GM21515 (cell line): ENCODE measurements around the gene TMEM184B.
"Not testable (repeated sequence)": the region's sequence is repeated elsewhere in the genome, so short reads cannot be mapped to it uniquely, and the experiment has no call there.

Source experiments
- ATAC-seq: cut with Tn5 transposase; IDR thresholded peaks from one replicate; pipeline ENCODE4 v1.9.1; 2021; ENCODE audit not compliant: unreplicated experiment

Gene TMEM184B

DNA sequence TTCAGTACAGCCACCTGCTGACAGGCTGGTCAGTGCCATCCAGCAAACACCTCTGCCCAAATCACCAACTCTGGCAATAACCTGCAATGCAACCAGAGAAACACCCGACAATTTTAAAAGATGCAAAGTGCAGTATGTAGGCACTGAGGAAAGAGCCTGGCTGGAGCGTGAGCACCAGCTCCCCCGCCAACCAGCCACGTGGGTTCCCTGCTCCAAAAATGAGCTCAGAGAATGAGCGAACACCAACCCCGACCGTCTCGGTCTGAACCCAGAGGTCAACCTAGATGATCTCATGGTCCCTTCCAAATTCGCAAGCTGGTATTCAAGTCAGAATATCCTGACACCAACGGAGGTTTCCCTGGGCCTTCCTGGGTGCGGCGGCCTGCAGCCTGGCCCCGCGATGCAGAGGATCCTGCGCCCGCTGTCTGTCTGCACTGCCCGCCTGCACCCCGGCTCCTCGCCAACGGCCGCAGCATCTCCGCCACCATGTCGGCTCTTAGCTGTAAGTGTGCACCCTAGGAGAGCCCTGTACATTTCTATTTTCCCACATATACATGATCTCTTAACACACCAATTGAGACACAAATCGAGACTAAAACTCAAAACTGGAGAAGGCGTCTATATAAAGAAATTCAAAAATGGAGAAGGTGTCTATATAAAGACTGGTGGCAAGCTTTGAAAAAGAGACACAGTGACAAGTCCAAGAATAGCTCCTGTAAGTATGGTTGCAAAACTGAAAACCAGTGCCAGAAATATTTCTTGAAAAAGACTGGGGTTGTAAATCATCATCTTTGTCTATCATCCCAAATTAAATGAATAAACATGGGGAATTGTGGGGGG lies 22.8 kb downstream of the TMEM184B start:
- no peak for ATAC-seq

DNA sequence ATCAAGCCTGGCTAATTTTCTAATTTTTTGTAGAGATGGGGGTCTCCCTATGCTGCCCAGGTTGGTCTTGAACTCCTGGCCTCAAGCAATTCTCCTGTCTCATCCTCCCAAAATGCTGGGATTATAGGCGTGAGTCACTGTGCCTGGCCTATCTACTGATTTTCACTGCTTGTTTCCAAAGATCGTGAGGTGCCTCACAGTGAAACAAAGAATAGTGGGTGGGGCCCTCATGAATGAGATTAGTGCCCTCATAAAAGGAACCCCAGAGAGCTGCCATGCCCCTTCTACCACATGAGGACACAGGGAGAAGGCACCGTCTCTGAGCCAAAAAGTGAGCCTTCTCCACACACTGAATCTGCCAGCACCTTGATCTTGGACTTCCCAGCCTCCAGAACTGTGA lies 23.5 kb downstream of the TMEM184B start:
- ATAC-seq, result no peak

DNA sequence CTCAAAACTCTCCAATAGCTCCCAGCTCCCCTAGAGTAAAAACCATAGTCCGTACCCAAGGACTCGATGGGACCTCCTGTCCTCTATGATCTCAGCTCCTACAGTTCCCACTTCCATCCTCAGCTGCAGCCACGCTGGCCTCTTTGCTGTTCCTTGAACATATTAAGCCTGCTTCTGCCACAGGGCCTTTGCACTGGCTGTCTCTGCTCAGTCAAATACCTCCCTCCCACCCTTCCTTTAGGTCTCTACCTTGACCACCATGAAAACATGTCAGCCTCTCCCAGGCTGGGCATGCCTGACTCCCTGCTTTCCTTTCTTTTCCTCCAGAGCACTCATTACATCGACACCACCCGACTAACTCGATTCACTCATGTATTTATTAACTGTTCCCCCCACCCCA lies 24.5 kb downstream of the TMEM184B start:
- no peak for ATAC-seq

DNA sequence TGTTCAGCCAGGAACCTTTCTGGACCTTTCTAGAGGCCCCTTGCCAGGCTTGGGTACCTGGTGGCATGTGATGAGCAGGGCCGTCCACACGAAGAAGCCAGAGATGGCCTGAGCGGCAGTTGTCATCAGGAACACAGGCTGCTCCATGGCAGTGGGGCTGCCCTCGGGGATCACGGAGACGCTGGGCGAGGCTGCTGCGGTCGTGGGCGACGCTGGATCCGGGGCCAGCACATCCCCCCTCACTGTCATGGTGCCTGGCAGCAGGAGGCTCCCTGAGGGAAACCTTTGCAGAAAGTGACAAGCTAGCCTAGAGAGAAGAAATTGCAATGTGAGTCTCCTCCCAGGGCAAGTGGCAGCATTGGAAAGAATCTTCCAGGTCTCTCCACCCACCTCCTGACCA lies 25.1 kb downstream of the TMEM184B start:
- ATAC-seq, result no peak

DNA sequence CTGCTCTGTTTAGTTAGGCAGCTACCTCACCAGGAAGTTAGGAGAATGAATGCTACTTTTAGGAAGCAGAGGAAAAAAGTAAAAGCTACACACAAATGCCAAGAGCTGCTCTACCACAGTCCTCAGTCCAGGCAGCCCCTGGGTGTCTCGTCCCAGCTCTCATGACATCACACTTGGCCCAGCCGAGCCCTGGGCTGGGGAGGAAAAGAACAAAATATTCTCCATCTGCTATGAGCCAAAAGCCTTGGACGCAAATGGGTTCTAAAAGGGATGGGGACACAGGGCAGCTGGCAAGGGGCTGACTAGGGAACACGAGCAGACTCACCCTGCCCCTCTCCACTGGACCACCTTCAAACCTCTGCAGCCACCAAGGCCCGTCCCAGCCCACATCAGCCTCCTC lies 26.1 kb downstream of the TMEM184B start:
- no peak for ATAC-seq

DNA sequence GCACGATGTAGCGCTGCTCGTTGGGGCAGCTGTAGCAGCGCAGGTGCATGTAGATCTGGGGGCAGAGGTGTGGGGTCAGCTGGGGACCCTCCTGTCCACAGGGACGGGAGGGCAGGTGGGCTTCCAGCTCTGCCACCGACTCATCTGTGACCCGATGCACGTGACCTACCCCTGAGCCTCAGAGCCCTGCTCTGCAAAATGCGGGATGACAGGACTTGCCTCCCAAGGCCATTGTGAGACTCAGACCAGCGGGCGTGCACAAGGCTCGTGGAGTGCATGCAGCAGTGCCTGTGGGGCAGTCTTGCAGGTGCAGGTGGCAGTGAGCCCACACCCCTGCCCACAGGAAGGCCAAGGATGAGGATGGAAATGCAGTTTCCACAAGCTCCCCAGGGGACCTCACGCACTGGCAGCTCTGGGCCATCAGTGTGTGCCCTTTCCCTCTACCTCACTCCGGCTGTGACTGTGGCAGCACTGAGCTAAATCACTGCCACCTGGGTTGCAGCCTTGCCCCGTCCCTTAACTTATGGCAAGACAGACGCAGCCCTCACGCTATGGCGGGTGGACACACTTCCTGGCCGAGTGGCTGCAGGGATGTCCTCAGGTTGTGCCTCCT lies 26.7 kb downstream of the TMEM184B start:
- ATAC-seq, result no peak

DNA sequence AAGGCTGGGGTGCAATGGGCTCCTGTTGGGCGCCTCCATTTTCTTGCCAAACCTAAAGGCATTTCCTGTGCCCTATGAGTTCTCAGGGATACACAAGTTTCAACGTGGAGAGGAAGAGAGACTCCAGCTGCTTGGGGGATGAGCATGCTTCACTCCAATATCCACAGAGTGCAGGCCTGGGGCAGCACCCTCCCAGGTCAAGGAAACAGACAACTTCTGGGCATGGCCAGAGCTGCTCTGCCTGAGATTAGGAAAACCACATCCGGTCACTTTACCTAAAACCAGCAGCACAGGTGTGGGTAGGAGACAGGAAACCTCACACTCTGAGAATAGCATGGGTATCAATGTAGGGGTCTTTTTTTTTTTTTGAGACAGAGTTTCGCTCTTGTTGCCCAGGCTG lies 28.7 kb downstream of the TMEM184B start:
- ATAC-seq, result no peak

DNA sequence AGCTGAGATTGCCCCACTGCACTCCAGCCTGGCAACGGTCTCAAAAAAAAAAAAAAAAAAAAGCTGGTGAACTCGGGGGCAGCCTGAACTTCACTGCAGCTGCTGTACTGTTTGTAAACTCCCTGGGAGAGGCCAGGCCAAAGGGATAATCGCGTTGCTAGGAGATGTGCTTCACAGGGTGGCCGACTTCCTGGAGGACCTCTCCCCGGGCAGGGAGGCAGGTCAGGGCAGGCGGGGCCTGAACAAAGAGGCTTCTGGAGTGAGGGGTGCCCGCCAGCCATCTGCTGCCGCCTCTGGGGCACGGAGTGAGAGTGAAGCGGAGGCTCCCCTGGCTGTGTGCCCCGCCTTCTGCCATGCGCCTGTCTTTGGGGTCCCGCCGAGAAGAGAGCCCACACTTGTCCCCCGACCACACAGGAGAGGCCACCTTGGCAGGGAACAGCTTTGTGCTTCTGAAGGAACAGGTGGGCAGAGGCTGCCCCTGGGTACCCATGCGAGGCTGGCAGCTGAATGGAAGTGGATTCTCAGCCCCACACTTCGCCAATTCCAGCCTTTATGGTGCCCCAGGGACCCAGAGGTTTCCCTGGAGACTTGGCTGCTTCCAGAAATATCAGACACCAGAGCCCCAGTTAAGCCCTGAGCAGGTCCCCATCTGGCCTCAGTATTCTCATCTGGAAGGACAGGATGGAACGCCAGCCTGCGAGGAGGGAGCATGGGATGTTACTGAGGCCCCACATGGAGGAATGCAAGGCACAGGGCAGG lies 29.6 kb downstream of the TMEM184B start:
- ATAC-seq, result no peak

DNA sequence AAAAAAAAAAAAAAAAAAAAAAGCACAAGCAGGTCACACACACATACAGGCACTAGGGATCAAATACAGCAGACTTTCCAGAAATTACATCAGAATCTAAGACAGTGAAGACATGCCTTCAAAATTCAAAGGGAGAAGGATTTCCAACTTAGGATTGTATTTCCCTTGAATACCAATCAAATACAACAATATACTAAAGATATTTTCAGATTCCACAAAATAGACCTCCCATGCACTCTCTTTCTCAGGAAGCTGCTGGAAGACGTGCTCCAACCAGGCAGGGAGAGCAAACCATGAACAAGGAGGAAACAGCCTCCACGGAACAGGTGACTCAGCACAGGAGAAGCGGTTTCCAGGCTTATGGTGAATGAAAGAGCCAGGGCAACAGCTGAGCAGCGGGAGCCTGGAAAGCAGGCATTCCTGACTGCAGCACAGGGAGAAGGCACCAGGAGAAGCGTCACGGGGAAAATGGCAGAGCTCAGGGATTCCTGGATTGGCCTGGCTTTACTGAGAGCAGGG lies 32.0 kb downstream of the TMEM184B start:
- ATAC-seq, result no peak

DNA sequence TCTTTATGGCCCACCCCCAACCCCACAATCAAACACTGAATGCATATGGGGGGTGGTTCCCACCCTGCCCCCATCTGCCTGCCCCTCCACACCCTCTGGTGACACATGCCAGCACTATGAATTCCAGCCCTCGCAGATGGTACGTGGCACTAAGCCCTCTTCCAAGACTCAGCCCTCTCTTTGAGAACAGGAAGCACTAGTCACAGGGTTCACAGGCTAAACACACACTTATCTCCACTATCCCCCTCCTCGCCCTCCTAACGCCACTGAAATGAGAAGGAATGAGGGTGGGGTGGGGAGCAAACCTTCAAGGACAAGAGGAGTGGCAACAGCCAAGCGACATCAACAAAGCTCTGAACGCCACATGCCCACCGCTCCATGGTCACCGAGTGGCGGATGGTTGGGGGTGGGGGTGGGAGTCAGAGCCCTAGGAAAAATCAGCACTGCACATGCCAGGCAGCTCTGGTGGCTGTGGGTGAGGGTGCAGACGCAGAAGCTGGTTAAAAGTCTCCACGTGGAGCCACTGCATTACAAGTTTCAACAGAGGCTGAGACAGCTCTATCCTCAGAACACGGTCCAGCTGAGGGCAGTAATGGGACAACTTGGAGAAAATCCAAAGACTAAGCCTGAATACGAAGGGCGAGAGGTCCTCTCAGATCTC lies 33.6 kb downstream of the TMEM184B start:
- no peak for ATAC-seq

DNA sequence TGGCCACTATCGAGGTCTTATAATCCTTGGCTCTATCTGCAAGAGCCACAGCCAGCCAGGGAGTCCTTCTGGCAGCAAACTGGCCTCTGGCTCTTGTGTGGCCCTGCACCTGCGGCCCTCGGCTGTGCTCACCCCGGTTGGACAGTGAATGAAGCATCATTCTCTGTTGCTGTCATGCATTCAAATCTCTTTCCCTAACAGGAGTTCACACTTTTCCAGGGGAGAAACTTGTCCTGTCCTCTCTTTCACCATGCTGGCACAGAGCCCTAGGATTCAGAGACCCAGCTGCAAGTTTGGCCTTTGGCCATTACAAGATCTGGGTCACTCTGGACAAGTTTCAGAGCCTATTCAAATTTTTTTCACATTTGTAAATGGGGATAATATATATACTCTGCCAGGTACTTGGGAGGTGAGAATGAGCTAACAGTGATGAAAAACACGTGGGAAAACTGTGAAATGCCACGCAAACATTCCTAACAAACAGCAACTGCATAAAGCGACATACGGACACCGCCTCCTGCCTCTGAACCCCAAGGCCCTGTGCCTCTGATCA lies 34.2 kb downstream of the TMEM184B start:
- ATAC-seq, result no peak

DNA sequence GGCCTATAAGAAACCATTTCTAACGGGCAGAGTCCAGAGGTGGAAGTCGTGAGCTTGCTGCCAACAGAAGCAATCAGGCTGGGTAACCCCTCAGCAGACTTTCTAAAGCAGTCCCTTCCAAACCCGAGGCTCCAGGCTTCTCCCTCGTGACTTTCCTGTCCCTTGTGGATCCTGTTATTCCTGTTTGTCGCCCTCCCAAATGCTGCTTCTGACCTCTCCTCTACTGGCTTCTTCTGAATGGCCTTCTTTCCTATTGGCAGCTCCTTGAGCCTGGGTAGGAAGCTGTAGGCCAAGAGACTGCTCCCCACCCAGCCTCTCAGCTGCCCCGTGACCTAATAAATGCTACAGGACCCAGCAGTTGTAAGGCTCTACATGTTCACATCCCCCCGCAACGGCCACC lies 36.0 kb downstream of the TMEM184B start:
- no peak for ATAC-seq

DNA sequence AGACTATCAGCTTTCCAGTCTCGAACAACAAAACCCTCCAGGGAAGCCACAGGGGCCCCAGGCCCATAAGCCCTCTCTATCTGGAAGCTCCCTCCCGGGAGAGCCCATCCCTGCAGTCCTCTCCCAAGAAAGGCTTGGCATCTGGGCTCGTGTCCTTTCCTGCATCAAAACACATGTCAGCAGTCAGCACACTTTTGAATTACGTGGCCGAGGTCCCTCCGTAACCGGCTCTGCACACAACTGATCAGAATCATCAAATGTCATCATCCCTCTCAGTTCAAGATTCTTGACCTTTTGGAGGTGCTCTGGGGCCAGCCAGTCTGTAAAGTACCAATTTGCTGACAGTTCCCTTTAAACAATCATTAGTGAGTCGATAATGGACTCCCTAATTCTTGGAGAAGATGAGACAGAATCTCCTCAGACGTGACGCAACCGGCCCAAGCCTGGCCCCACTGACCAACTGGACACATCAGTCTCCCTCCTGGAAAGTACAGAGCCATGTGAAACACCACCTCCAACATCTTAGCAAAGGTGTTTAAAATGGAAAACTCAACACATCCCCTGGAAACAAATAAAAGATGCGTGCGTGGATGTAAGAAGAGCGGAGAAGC lies 37.5 kb downstream of the TMEM184B start:
- no peak for ATAC-seq

DNA sequence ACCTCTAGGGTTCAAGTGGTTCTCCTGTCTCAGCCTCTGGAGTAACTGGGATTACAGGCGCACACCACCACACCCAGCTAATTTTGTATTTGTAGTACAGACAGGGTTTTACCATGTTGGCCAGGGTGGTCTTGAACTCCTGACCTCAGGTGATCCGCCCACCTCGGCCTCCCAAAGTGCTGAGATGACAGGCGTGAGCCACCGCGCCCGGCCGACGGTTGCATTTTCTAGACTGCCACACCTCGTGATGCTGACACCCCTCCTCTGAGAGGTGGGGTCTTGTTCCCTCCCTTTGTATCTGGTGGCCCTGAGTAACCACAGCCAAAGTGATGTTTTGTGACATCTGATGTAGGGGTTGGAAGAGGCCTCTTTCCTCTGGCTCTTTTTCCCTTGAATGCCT lies 39.0 kb downstream of the TMEM184B start:
- ATAC-seq, result not testable (repeated sequence)

DNA sequence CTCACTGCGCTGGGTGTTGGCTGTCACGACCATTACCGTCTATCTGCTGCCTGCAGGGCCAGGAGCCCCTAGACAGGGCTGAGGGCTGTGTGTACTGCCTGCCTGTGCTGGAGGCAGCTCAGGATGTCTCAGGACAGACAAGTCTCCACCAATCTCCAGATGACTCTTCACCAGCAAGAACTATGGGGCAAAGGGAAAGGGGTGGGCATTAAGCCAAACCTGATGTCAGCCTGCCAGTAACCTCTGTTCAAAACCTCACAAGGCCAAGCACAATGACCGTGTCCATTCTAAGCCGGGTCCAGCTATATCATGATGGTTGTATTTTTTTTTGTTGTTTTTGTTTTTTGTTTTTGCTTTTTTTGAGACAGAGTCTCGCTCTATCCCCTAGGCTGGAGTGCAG lies 39.4 kb downstream of the TMEM184B start:
- ATAC-seq, result no peak

DNA sequence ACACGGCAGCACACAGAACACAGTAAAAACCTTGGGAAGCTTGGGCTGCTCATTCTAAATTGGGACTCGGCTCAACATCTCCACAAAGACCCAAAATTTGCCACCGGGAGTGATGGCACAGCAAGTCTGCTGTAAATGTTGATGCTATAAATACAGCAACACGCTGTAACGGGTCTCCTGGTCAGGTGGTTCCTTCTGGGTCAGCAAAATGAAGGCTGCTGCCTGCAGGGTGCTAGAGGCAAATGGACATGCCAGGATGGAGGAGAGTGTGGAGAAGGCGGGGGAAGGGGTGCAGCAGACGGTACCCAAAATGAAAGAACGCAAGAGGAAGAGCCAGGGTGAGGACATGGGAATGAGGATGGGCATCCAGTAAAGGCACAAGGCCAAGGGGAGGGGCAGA lies 40.6 kb downstream of the TMEM184B start:
- ATAC-seq, result no peak

DNA sequence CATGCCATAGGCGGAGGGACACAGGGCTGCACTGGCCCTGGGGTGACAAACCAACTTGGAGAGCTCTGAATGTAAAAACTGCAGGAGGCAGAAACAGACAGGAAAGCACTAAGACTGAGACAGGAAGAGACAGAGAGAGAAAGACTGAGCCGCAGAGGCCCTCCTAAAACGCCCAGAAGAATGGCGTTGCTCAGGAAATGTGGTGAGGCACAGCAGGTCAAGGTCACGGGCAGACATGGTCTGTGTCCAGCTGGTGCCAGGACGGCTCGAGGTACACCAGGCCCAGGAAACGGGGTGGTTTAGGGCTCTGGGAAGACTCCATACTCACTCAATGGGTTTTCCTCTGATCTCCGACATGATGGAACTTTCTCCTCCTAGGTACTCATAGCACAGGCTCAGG lies 41.9 kb downstream of the TMEM184B start:
- no peak for ATAC-seq

DNA sequence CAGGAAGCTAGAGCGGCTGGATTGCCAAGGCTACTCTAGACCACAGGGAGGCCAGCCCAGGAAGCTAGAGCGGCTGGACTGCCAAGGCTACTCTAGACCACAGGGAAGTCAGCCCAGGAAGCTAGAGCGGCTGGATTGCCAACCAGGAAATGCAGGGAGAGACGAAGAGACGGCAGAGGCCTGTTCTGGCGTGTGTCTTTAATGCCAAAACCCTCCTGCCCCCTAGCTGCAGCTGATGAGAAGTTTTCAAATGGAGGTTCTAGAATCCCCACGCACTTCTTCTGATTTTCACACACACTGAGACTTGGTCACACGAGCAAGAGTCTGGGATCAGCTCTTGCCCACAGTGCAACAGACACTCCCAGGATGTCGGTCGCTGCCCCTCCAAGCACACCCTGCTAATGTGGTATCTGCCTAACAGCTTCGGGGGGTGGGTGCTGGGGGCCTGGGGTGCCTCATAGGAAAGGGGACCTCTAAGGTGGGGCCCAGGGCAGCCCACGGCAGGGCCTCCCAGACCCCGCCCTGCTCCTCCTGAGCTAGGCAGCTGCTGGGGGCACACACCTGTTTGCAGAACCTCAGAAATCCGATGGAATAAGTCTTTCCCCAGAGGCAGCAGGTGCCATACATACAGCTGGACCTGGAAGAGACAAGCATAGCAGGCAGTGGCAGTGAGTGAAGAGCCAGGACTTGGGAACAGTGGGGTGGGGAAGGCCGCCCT lies 42.5 kb downstream of the TMEM184B start:
- ATAC-seq, result no peak

DNA sequence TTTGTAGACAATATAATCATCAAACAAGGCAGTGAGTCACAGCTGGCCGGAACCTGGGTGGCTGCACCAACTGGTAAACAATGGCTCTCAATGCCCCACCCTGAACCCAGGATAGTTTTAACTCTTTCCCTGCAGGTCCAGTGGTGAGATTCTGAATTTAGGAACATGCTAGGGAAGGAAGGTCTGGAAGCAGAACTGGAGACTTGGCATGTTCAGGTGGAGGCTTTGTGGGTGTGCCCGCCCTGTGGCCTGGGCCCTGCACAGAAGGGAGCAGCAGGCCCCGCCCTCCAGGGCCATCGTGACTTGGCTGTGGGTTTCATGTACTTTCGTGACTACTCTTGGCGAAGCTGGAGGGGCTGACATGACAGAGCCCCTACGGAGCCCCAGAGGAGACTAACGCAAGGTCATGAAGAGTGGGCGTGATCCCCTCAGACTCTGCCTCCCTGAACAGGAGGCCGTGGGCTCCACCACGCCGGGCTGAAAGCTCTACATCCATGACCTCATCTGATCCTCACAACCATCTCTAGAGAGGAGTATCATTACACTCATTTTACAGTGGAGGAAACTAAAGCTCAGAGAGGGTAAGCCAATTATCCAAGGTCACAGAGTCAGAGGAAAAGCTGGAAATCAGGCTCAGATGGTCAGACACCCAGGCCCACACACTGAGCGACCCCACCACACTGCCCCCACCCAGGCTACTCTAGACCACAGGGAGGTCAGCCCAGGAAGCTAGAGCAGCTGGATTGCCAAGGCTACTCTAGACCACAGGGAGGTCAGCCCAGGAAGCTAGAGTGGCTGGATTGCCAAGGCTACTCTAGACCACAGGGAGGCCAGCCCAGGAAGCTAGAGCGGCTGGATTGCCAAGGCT lies 43.7 kb downstream of the TMEM184B start:
- no peak for ATAC-seq
